LNCaP clone FGC (cell line): ENCODE data around the gene PRKD1.

Experiments used
- DNase-seq: peaks from one replicate; pipeline ENCODE4 v3.0.0-alpha.2; 2011; ENCODE audit warnings: low read depth
- H3K4me3 ChIP-seq: 2 replicates; pipeline ENCODE4 v1.5.1; 2011; ENCODE audit warnings: mild to moderate bottlenecking, low read depth, low read length, control low read depth
- CTCF ChIP-seq: IDR thresholded peaks from 2 replicates; pipeline ENCODE4 v1.5.1; 2012; ENCODE audit warnings: mild to moderate bottlenecking; ENCODE audit not compliant: control insufficient read depth, insufficient read depth; ENCODE audit errors: extremely low read depth

PRKD1 gene

GRCh38 chr14:29829851-29830250, 97.8 kb downstream of the PRKD1 start:
- no peak overlapping the region for H3K4me3 ChIP-seq
- DNase-seq = no peak
- TF ChIP-seq CTCF = no peak

GRCh38 chr14:29823816-29824215, 103.8 kb downstream of the PRKD1 start:
- no peak for DNase-seq
- no peak for TF ChIP-seq CTCF
- no peak overlapping the region for H3K4me3 ChIP-seq

- no peak overlapping the region for H3K4me3 ChIP-seq
- TF ChIP-seq CTCF = no peak
- DNase-seq = peak; percentile 99
Observed at GRCh38 chr14:29822430-29822709, 105.3 kb downstream of the PRKD1 start.

GRCh38 chr14:29821661-29822429, 105.8 kb downstream of the PRKD1 start:
- no peak for DNase-seq
- no peak for TF ChIP-seq CTCF
- peak overlapping the region; percentile 5 for H3K4me3 ChIP-seq

- no peak for TF ChIP-seq CTCF
- no peak for DNase-seq
- H3K4me3 ChIP-seq = peak overlapping the region; percentile 5; the same call in 1 of the 2 replicates
Observed at GRCh38 chr14:29821242-29821641, 106.4 kb downstream of the PRKD1 start.

- no peak for DNase-seq
- no peak for TF ChIP-seq CTCF
- no peak overlapping the region for H3K4me3 ChIP-seq
Observed at GRCh38 chr14:29820785-29821184, 106.9 kb downstream of the PRKD1 start.
